Upper lobe of right lung (tissue), 1 donor: Measurements from ENCODE around the gene AMOTL1. TPM values are rescaled to one million over a fixed set of nuclear protein-coding genes. Genes with fewer than 3 reads are reported as not detected.

Experiments
- ATAC-seq: fragments of 200-7000 bp; cut with Tn5 transposase; one replicate; pipeline ENCODE4 v1.9.1; 2020; ENCODE audit warnings: mild to moderate bottlenecking, moderate library complexity
- DNase-seq: peaks from one replicate; pipeline ENCODE4 v3.0.0-alpha.2; 2020
- H3K27ac ChIP-seq: fragments of 200-600 bp; one replicate; pipeline ENCODE4 v1.8.0; 2022
- H3K27me3 ChIP-seq: fragments of 200-600 bp; one replicate; pipeline ENCODE4 v1.8.0; 2022; ENCODE audit warnings: mild to moderate bottlenecking
- H3K36me3 ChIP-seq: fragments of 200-600 bp; one replicate; pipeline ENCODE4 v1.8.0; 2022
- H3K4me1 ChIP-seq: fragments of 200-600 bp; one replicate; pipeline ENCODE4 v1.8.0; 2022
- H3K4me3 ChIP-seq: fragments of 200-600 bp; one replicate; pipeline ENCODE4 v1.8.0; 2022; ENCODE audit warnings: mild to moderate bottlenecking
- H3K9me3 ChIP-seq: fragments of 200-600 bp; one replicate; pipeline ENCODE4 v1.8.0; 2022
- CTCF ChIP-seq: fragments of 200-600 bp; IDR thresholded peaks from one replicate; pipeline ENCODE4 v1.8.0; 2022; ENCODE audit warnings: antibody characterized with exemption
- intact Hi-C: fragments of 100-400 bp; cut with DNase I; formaldehyde crosslinking; loops from one replicate; pipeline ENCODE4 v1.11.0; 2022
- total RNA-seq: library from RNA; stranded (reverse); fragmentation: NEBNext Ultra II Directional; extraction: Animal tissue kit (Norgen Biotek cat#: 25700); gene quantifications from one replicate; pipeline ENCODE4 v1.2.1, GENCODE V29; 2021
- donor health status: DM: no; HTN: yes; CAD: no; lungs with severe emphysema.

AMOTL1 gene
- total RNA-seq, 1 donor from 2014 or later: 62.5 TPM

- intact Hi-C loops: no loop called here
Observed at GRCh38 chr11:94725097-94725496, 43.1 kb upstream of the AMOTL1 start.

GRCh38 chr11:94727819-94728218 lies 40.3 kb upstream of the AMOTL1 start:
- no peak overlapping the region for H3K27ac ChIP-seq
- peaks cover 7% of the 10 kb centered on the region for H3K4me1 ChIP-seq
- TF ChIP-seq CTCF: no peak
- H3K4me3 ChIP-seq: no peak overlapping the region
- ATAC-seq (no peak), DNase-seq (no peak)
- H3K27me3 ChIP-seq: no peaks in the 10 kb centered on the region
- intact Hi-C loops: no loop called here
- no peaks in the 10 kb centered on the region for H3K9me3 ChIP-seq
- no peaks in the 10 kb centered on the region for H3K36me3 ChIP-seq

More at GRCh38 chr11:94725097-94725496, 43.1 kb upstream of the AMOTL1 start:
- DNase-seq (no peak), ATAC-seq (no peak)
- no peak overlapping the region for H3K4me3 ChIP-seq
- no peak for TF ChIP-seq CTCF
- no peaks in the 10 kb centered on the region for H3K9me3 ChIP-seq
- H3K4me1 ChIP-seq: no peaks in the 10 kb centered on the region
- no peaks in the 10 kb centered on the region for H3K36me3 ChIP-seq
- H3K27me3 ChIP-seq: no peaks in the 10 kb centered on the region
- no peak overlapping the region for H3K27ac ChIP-seq

- no peak for DNase-seq
- no peak overlapping the region for H3K27ac ChIP-seq
- H3K36me3 ChIP-seq: no peaks in the 10 kb centered on the region
- TF ChIP-seq CTCF: no peak
- no peaks in the 10 kb centered on the region for H3K9me3 ChIP-seq
- H3K4me1 ChIP-seq: peaks cover 14% of the 10 kb centered on the region
- intact Hi-C loops: no loop called here
- no peaks in the 10 kb centered on the region for H3K27me3 ChIP-seq
- H3K4me3 ChIP-seq: no peak overlapping the region
- no peak for ATAC-seq
Observed at GRCh38 chr11:94728541-94728940, 39.6 kb upstream of the AMOTL1 start.

GRCh38 chr11:94728966-94729751 lies 39.0 kb upstream of the AMOTL1 start:
- ATAC-seq: no peak
- no peaks in the 10 kb centered on the region for H3K9me3 ChIP-seq
- H3K36me3 ChIP-seq: no peaks in the 10 kb centered on the region
- intact Hi-C loops: no loop called here
- H3K27ac ChIP-seq: no peak overlapping the region
- H3K27me3 ChIP-seq: no peaks in the 10 kb centered on the region
- no peak overlapping the region for H3K4me3 ChIP-seq
- peaks cover 16% of the 10 kb centered on the region for H3K4me1 ChIP-seq
- DNase-seq: no peak
- TF ChIP-seq CTCF: no peak

- no peak for DNase-seq
- no peaks in the 10 kb centered on the region for H3K9me3 ChIP-seq
- no peaks in the 10 kb centered on the region for H3K27me3 ChIP-seq
- H3K4me3 ChIP-seq: no peak overlapping the region
- no peak overlapping the region for H3K27ac ChIP-seq
- no peak for ATAC-seq
- no peaks in the 10 kb centered on the region for H3K36me3 ChIP-seq
- TF ChIP-seq CTCF: no peak
- peaks cover 19% of the 10 kb centered on the region for H3K4me1 ChIP-seq
- intact Hi-C loops: no loop called here
Observed at GRCh38 chr11:94730153-94730552, 38.0 kb upstream of the AMOTL1 start.
